HUDEP-2 (cell line): ENCODE measurements around the gene FHIT.
A peak's percentile ranks its signal among the peaks of the same experiment; 100 is the strongest.

Experiments
- DNase-seq, 76 experiments: peaks; one replicate each; lab custom pipeline; 2025; ENCODE audit not compliant: unreplicated experiment in 76 of 76; lab: John Stamatoyannopoulos, UW

Gene FHIT

GRCh38 chr3:60207905-60208304, 1043.3 kb downstream of the FHIT start:
- no peak for DNase-seq

DNA sequence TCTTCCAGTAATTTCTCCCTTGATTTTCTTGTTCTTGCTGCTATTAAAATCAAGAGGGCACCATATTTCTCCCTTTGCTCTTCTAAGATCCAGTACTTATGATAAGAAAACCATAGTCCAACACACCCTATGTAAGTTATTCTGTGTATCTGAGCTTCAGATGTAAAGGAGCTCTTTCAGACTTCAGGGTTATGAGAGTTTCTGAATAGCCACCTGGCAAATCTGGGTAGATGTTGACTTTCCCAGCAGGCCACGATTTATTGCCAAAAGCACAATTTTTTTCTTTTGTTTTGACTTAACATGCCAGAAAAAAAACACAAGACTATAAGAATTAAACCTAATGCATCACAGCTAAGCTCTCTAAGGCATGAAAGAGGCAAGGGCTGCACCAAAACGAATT, 1045.0 kb downstream of the FHIT start:
- DNase-seq, result no peak

GRCh38 chr3:60202052-60202726, 1049.1 kb downstream of the FHIT start:
- DNase-seq, result no peak

DNA sequence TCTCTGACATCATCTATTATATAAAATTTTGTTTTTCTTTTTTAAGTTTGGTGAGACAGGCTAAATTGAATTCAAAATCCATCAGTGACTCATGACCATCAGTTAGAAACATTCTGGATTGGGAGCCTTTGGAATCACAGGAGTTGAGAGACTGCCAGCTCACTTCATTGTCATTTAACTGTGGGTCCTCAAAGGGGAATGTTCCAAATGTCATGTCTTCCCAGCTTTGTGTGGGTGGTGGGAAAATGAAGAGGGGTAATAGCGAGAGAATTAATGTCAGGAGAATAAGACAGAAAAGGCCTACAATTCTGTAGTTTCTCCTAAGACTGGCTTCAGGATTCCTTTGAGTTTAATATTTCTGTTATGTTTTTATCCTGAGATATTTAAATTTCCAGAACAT, 1051.9 kb downstream of the FHIT start:
- no peak for DNase-seq

DNA sequence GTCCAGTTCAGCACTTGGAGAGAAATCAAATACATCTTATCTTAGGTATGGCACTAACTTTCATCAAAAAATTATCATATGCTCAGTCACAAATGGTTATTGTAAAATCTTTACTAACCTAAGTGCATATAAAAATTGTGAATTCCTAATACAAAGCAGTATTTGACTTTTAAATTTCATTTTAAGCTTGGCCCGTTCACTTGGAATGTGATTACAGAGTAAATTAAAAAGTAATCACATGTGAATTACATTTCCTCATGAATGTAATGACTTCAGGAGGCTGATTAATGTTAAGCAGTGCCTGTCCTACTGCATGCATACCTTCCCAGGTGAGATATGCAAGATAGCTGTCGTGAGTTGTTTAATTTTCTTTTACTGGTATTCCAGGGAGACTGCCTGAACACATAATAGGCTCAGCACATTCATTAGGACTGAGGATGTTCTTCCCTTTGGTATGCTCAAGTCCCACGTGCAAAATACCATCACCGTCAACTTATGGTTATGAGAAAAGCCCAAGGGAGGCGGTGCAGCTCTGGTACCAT, 1053.0 kb downstream of the FHIT start:
- DNase-seq, result no peak

DNA sequence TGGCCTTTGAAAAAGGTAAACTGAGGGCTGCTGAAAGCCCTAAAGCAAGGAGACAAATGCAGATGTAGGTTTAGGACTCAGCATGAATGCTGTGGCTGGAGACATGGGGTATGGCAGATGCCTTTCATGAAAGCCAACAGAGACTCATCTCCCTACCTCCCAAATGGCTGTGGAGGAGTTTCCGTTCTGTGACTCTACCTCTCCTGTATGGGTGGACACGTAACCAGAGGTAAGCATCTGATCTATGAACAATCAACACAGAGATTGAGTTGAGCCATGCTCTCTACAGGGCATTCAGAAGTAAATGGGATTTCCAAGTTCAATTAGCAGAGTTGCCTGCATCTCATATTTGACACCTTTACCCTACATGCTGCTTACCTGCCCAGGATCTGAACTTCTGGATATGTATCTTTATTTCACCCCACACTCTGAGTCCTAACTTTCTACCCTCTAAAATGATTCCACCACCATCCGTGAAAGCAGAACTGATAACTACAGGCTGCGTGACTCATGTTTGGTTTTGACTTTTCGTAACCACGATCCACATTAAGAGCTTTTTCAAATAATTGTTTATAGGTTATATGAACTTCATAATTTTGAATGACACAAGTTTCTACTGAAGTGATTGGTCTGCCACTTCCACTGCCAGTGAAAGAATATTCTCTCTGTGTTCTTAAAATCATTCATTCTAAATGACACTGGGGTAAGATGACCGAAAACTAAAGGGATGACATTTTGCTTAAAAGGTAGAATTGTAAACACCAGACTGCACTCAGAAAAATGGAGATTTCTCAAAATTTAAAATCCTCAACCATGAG, 1058.7 kb downstream of the FHIT start:
- DNase-seq, result no peak

- DNase-seq, result peak in 5 of 76 experiments; percentile 2 to 41 (median 11)
Measured at GRCh38 chr3:60190073-60190472, 1061.2 kb downstream of the FHIT start.

GRCh38 chr3:60189304-60189703, 1061.9 kb downstream of the FHIT start:
- no peak for DNase-seq

DNA sequence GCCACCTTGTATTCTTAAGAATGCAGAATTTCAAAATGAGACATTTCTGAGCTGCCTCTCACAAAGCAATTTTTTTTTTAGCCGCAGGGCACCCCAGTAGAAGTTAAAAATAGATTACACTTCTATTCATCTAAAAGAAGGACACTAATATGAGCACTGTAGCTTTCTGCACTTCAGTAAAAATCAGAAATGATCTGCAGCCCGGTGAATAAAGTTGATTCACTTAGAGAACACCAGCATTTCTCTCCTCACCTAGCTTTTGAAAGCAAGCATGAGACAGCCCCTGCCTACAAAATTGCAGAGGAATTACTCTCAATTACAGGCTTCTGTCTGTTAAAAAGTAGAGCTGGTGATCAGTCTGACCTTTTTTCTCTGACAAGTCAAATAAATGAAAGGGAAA, 1062.4 kb downstream of the FHIT start:
- no peak for DNase-seq

DNA sequence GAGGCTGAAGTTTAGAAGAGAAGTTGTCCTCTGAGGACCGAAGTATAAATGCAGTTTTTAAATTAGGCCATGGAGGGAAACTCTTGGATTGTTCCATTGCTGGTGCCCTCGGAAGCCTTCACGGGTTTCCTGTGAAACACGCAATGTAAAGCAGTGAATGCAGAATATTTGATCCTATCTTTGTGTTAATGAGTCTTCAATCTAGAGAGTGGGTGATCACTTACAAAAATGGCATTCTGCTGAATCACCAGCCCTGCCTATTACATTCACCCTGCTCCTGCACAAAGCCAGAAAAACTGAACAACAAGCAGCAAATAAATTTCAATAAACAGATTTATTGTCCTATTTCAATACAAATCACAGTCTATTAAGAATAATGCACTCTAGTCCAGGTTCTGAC, 1063.9 kb downstream of the FHIT start:
- no peak for DNase-seq

GRCh38 chr3:60186359-60186758, 1064.9 kb downstream of the FHIT start:
- no peak for DNase-seq

- no peak for DNase-seq
Measured at GRCh38 chr3:60185161-60185560, 1066.1 kb downstream of the FHIT start.

GRCh38 chr3:60182697-60183096, 1068.6 kb downstream of the FHIT start:
- no peak for DNase-seq

DNA sequence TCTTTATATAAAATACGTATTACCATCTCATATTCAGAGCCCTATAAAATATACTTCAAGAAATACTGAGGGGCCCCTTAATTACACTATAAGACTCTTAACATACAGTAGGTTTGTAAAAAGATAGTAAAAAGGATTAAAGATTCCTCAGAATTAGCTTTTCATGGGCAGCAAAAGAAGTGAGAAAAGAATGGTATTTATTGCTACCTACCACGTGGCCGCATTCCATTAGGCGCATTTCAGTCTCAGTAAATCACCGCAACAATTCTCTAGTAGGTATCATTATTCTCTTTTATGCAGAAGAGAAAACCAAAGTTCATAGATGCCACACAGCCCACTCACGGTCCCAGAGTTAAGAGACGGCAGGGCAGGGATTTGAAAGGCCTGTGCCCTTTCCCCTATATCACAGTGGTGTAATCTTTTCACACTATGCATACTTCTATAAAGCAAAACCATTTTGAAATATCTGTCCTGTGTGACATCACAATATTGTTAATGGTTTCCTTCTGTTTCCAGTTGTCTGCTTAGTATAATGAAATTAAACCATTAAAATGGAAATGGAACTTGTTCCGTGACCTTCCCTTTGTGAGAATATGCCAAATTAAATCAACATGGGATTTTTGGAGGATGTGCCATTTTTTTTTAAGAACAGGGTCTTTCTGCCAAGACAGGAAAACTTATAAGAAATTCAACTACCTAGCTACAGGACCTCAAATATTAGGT, 1072.2 kb downstream of the FHIT start:
- no peak for DNase-seq

- no peak for DNase-seq
Measured at GRCh38 chr3:60177726-60178125, 1073.5 kb downstream of the FHIT start.

- DNase-seq, result no peak
Measured at GRCh38 chr3:60176614-60177013, 1074.6 kb downstream of the FHIT start.

DNA sequence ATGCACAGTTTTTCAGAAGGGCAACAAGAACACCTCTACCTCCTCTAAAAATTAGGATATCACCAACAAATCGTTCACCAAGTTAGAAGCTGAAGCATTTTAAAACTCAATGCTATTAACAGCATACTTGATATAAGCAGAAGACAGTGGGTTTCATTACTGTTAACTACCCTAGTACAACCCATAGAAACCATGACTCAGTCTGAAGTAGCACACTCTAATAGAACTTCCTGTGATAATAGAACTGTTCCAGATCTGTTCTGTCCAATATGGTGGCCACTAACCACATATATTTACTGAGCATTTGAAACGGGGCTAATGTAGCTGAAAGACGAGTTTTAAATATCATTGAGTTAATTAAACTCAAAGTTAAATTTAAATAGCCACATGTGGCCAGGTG, 1075.6 kb downstream of the FHIT start:
- no peak for DNase-seq

DNA sequence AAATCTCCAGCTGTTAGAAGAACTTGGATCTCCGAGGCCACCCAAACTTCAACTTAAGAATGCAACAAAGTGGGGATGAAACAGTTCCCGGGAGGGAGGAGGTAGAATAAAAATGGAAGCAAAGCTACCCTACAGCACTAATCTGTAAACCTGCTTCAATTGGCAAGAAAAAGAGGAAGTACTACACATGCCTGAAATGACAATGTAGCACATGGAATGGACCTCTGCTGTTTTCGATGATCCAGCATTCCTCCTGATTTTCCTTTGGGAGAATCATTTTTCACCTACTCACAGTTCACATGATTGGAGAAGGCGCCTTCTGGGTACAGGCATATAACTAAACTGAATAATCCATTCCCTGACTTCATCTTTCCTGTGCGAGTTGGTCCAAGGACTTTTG, 1081.5 kb downstream of the FHIT start:
- DNase-seq, result no peak

GRCh38 chr3:60167186-60167585, 1084.1 kb downstream of the FHIT start:
- no peak for DNase-seq

DNA sequence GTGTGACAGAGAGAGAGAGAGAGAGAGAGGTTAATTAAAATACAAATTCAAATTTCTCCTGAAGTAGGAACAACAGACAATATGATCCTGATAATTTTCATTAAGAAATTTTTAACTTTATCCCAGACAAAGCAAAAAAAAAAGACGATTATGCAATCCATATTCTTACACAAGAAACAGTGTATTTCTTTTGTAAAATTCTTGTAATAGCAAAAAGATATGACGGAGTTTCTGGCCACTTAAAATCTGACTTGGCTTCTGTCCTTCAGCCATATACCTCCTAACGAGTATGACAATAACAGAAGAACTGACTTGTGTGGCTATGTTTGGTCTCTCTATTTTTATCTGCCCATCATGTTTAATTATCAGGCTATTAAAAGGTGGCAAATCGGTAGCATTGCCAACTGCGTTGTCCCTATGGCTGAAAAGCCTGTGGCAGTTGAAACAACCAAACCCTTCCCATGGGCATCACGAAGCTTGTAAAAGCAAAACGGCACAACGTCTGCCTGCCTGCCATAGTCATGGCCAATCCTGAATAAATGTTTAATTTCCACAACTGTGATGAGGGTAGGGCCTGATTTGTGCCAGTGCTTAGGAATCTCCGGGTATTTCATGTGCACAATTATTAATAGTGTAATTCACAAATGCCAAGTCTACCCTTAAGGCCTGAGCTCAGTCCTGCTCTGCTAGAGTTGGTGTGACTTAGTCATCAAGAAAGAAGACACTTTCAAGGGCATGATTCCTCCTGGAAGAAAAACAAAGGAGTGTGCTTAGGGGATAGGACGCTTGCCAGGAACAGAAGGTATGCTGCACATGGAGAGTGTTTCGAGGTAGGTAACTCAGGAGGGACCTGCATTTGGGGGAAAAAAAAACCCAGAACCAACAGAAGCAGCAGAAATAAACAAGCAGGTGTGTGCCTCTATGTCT, 1090.2 kb downstream of the FHIT start:
- no peak for DNase-seq
